GM20431 (cell line): ENCODE data around the gene ARL6IP4.

Experiments
- in situ Hi-C: fragments of 300-500 bp; cut with MseI, MboI; formaldehyde crosslinking; loops from one replicate; pipeline ENCODE4 v1.15.0; 2020; ENCODE audit warnings: low sequenced_read_pairs; ENCODE audit not compliant: unreplicated experiment

Gene ARL6IP4

GRCh38 chr12:122976648-122976975 lies 3.9 kb upstream of the ARL6IP4 start:
- in situ Hi-C loops: no loop called here

GRCh38 chr12:122977153-122977552 lies 3.3 kb upstream of the ARL6IP4 start:
- in situ Hi-C loops: no loop called here

- in situ Hi-C loops: no loop called here
Observed at GRCh38 chr12:122977655-122978392, 2.7 kb upstream of the ARL6IP4 start.

GRCh38 chr12:122978507-122978955 lies 1.9 kb upstream of the ARL6IP4 start:
- in situ Hi-C loops: no loop called here

- in situ Hi-C loops: no loop called here
Observed at GRCh38 chr12:122979001-122979907, 1.2 kb upstream of the ARL6IP4 start.

- in situ Hi-C loops: no loop called here
Observed at GRCh38 chr12:122979908-122980182, 636 bp upstream of the ARL6IP4 start.

- in situ Hi-C loops: no loop called here
Observed at GRCh38 chr12:122981036-122981471, 573 bp downstream of the ARL6IP4 start.

GRCh38 chr12:122981587-122982476 lies 1.4 kb downstream of the ARL6IP4 start:
- in situ Hi-C loops: no loop called here

GRCh38 chr12:122982477-122982815 lies 2.0 kb downstream of the ARL6IP4 start:
- in situ Hi-C loops: no loop called here

- in situ Hi-C loops: no loop called here
Observed at GRCh38 chr12:122982963-122983788, 2.7 kb downstream of the ARL6IP4 start.

GRCh38 chr12:122983789-122984515 lies 3.5 kb downstream of the ARL6IP4 start:
- in situ Hi-C loops: no loop called here

GRCh38 chr12:122984612-122985337 lies 4.3 kb downstream of the ARL6IP4 start:
- in situ Hi-C loops: no loop called here

GRCh38 chr12:122985338-122986257 lies 5.1 kb downstream of the ARL6IP4 start:
- in situ Hi-C loops: no loop called here

GRCh38 chr12:122986258-122986871 lies 5.9 kb downstream of the ARL6IP4 start:
- in situ Hi-C loops: no loop called here

- in situ Hi-C loops: no loop called here
Observed at GRCh38 chr12:122987086-122987951, 6.8 kb downstream of the ARL6IP4 start.

- in situ Hi-C loops: no loop called here
Observed at GRCh38 chr12:122988036-122988435, 7.6 kb downstream of the ARL6IP4 start.
